ENCODE data around the gene SLC1A7.
"Not testable (repeated sequence)": the region's sequence is repeated elsewhere in the genome, so short reads cannot be mapped to it uniquely, and the experiment has no call there.

- not testable (repeated sequence) for TF ChIP-seq CTCF (IDR thresholded peaks at IDR 0.05; ENCODE audit: low read depth, low read length); POLR2A (IDR thresholded peaks at IDR 0.05; ENCODE audit: extremely low read depth, insufficient read length)
Measured at GRCh38 chr1:53185955-53186297, 43.5 kb upstream of the SLC1A7 start.

Measured in NB4 (cell line).